NCI-H748 (cell line): ENCODE results near the gene BRD3.
"Not testable (repeated sequence)": the region's sequence is repeated elsewhere in the genome, so short reads cannot be mapped to it uniquely, and the experiment has no call there.

Experiments used
- DNase-seq: peaks from one replicate; lab custom pipeline; 2025; ENCODE audit not compliant: unreplicated experiment; lab: John Stamatoyannopoulos, UW

The BRD3 gene

GRCh38 chr9:134067904-134068743 is at the start of gene BRD3:
BRD3 (minus strand) TSS chr9:134068026; CDS start chr9:134053477, 14,549 bp downstream.
- DNase-seq: peak; percentile 96

- DNase-seq: no peak
Measured at GRCh38 chr9:134112561-134112960, 44.7 kb upstream of the BRD3 start.

GRCh38 chr9:134111064-134111463 is 43.2 kb upstream of the BRD3 start:
- DNase-seq: no peak

GRCh38 chr9:134103391-134103998 is 35.7 kb upstream of the BRD3 start:
- DNase-seq: no peak

- DNase-seq: no peak
Measured at GRCh38 chr9:134101623-134102149, 33.9 kb upstream of the BRD3 start.

- DNase-seq: not testable (repeated sequence)
Measured at GRCh38 chr9:134101133-134101532, 33.3 kb upstream of the BRD3 start.

GRCh38 chr9:134100040-134100439 is 32.2 kb upstream of the BRD3 start:
- no peak for DNase-seq

- DNase-seq: peak; percentile 70
Measured at GRCh38 chr9:134099123-134099761, 31.4 kb upstream of the BRD3 start.

GRCh38 chr9:134089972-134090371 is 22.1 kb upstream of the BRD3 start:
- DNase-seq: no peak

- DNase-seq: peak; percentile 13
Measured at GRCh38 chr9:134088063-134088725, 20.4 kb upstream of the BRD3 start.

- no peak for DNase-seq
Measured at GRCh38 chr9:134085674-134086073, 17.8 kb upstream of the BRD3 start.

- no peak for DNase-seq
Measured at GRCh38 chr9:134083451-134083850, 15.6 kb upstream of the BRD3 start.

GRCh38 chr9:134076644-134077043 is 8.8 kb upstream of the BRD3 start:
- no peak for DNase-seq

GRCh38 chr9:134075689-134076088 is 7.9 kb upstream of the BRD3 start:
- not testable (repeated sequence) for DNase-seq

GRCh38 chr9:134073500-134073899 is 5.7 kb upstream of the BRD3 start:
- DNase-seq: no peak

- DNase-seq: not testable (repeated sequence)
Measured at GRCh38 chr9:134072683-134073082, 4.9 kb upstream of the BRD3 start.

GRCh38 chr9:134071149-134071548 is 3.3 kb upstream of the BRD3 start:
- DNase-seq: peak; percentile 13

GRCh38 chr9:134069480-134070399 is 1.9 kb upstream of the BRD3 start:
- DNase-seq: no peak

GRCh38 chr9:134068744-134069479 is 1.1 kb upstream of the BRD3 start:
- no peak for DNase-seq
